SK-N-MC (cell line): ENCODE data around the gene CRKL.
"Not testable (repeated sequence)": the region's sequence is repeated elsewhere in the genome, so short reads cannot be mapped to it uniquely, and the experiment has no call there.

Experiments
- DNase-seq: peaks from one replicate; pipeline ENCODE4 v3.0.0-alpha.2; 2011; ENCODE audit warnings: low read depth, low spot score
- H3K27ac ChIP-seq: fragments of 200-600 bp; sonication (generic); 2 replicates; pipeline ENCODE4 v1.5.1; 2016; ENCODE audit warnings: mixed run types
- H3K36me3 ChIP-seq: fragments of 200-600 bp; sonication (generic); 2 replicates; pipeline ENCODE4 v1.6.1; 2017; ENCODE audit warnings: antibody characterized with exemption, low read length, mixed read lengths; ENCODE audit not compliant: insufficient read depth
- H3K4me3 ChIP-seq: fragments of 200-600 bp; sonication (generic); 2 replicates; pipeline ENCODE4 v1.5.1; 2016
- H3K9ac ChIP-seq: fragments of 200-600 bp; sonication (generic); 2 replicates; pipeline ENCODE4 v1.8.0; 2017; ENCODE audit warnings: mixed run types, mixed read lengths; ENCODE audit not compliant: insufficient read length
- H3K9me3 ChIP-seq: fragments of 200-600 bp; sonication (generic); 2 replicates; pipeline ENCODE4 v1.6.1; 2017; ENCODE audit warnings: low read depth, mild to moderate bottlenecking, antibody characterized with exemption, low read length, moderate library complexity, mixed read lengths
- EZH2 ChIP-seq: fragments of 200-600 bp; sonication (generic); IDR thresholded peaks from one replicate; pipeline ENCODE4 v1.6.1; 2017; ENCODE audit warnings: antibody characterized with exemption
- FOXP2 ChIP-seq: optimal IDR thresholded peaks from 2 replicates; pipeline ENCODE3; 2011; ENCODE audit warnings: mild to moderate bottlenecking, moderate library complexity; ENCODE audit not compliant: insufficient read depth; ENCODE audit errors: extremely low read length, control extremely low read depth
- POLR2AphosphoS5 ChIP-seq: IDR thresholded peaks from 2 replicates; pipeline ENCODE4 v1.6.1; 2012; ENCODE audit warnings: mild to moderate bottlenecking, low read depth, low read length, borderline replicate concordance

Gene CRKL

GRCh38 chr22:20882855-20883254 is 34.4 kb upstream of the CRKL start:
- H3K36me3 ChIP-seq, result peaks cover 8% of the 10 kb centered on the region; the same call in 1 of the 2 replicates
- H3K27ac ChIP-seq, result no peak overlapping the region
- no peaks in the 10 kb centered on the region for H3K9me3 ChIP-seq
- TF ChIP-seq EZH2 (no peak), POLR2AphosphoS5 (no peak), FOXP2 (no peak)
- no peak for DNase-seq
- no peak overlapping the region for H3K4me3 ChIP-seq
- H3K9ac ChIP-seq, result no peak overlapping the region

- H3K36me3 ChIP-seq, result peaks cover 8% of the 10 kb centered on the region; the same call in 1 of the 2 replicates
- TF ChIP-seq FOXP2, result no peak
- TF ChIP-seq EZH2, result no peak
- TF ChIP-seq POLR2AphosphoS5, result no peak
- H3K4me3 ChIP-seq, result no peak overlapping the region
- H3K9ac ChIP-seq, result no peak overlapping the region
- no peak for DNase-seq
- H3K9me3 ChIP-seq, result no peaks in the 10 kb centered on the region
- no peak overlapping the region for H3K27ac ChIP-seq
These were observed 32.8 kb upstream of the CRKL start for GRCh38 chr22:20884454-20884853.

GRCh38 chr22:20885017-20885556 is 32.1 kb upstream of the CRKL start:
- Histone ChIP-seq H3K9ac (no peak overlapping the region), H3K27ac (no peak overlapping the region), H3K4me3 (no peak overlapping the region), H3K36me3 (peaks cover 8% of the 10 kb centered on the region; the same call in 1 of the 2 replicates), H3K9me3 (no peaks in the 10 kb centered on the region)
- no peak for DNase-seq
- TF ChIP-seq FOXP2 (no peak), EZH2 (no peak)

- Histone ChIP-seq H3K36me3 (peaks cover 8% of the 10 kb centered on the region; the same call in 1 of the 2 replicates), H3K4me3 (no peak overlapping the region), H3K9me3 (no peaks in the 10 kb centered on the region), H3K9ac (no peak overlapping the region), H3K27ac (no peak overlapping the region)
- TF ChIP-seq EZH2, result no peak
- TF ChIP-seq POLR2AphosphoS5, result no peak
- no peak for TF ChIP-seq FOXP2
- DNase-seq, result no peak
These were observed 31.5 kb upstream of the CRKL start for GRCh38 chr22:20885557-20886323.

- Histone ChIP-seq H3K4me3 (no peak overlapping the region), H3K9me3 (no peaks in the 10 kb centered on the region), H3K9ac (no peak overlapping the region), H3K36me3 (peaks cover 8% of the 10 kb centered on the region; the same call in 1 of the 2 replicates), H3K27ac (no peak overlapping the region)
- DNase-seq, result no peak
- no peak for TF ChIP-seq EZH2
- TF ChIP-seq POLR2AphosphoS5, result no peak
- TF ChIP-seq FOXP2, result no peak
These were observed 29.8 kb upstream of the CRKL start for GRCh38 chr22:20887375-20887774.

- no peak overlapping the region for H3K9ac ChIP-seq
- no peak overlapping the region for H3K27ac ChIP-seq
- DNase-seq, result no peak
- no peak overlapping the region for H3K4me3 ChIP-seq
- peaks cover 4% of the 10 kb centered on the region; the same call in 1 of the 2 replicates for H3K36me3 ChIP-seq
- TF ChIP-seq FOXP2 (no peak), EZH2 (no peak), POLR2AphosphoS5 (no peak)
- H3K9me3 ChIP-seq, result no peaks in the 10 kb centered on the region
These were observed 28.0 kb upstream of the CRKL start for GRCh38 chr22:20889025-20889704.

GRCh38 chr22:20889904-20890540 is 27.2 kb upstream of the CRKL start:
- TF ChIP-seq POLR2AphosphoS5 (no peak), FOXP2 (no peak), EZH2 (no peak)

GRCh38 chr22:20890975-20891374 is 26.2 kb upstream of the CRKL start:
- TF ChIP-seq EZH2, result no peak
- no peak for TF ChIP-seq POLR2AphosphoS5
- no peak for TF ChIP-seq FOXP2
- no peak for DNase-seq
- Histone ChIP-seq H3K27ac (no peak overlapping the region), H3K4me3 (no peak overlapping the region), H3K36me3 (peaks cover 4% of the 10 kb centered on the region; the same call in 1 of the 2 replicates), H3K9ac (no peak overlapping the region), H3K9me3 (no peaks in the 10 kb centered on the region)

More at GRCh38 chr22:20889904-20890540, 27.2 kb upstream of the CRKL start:
- H3K4me3 ChIP-seq, result no peak overlapping the region
- H3K27ac ChIP-seq, result no peak overlapping the region
- H3K36me3 ChIP-seq, result peaks cover 4% of the 10 kb centered on the region; the same call in 1 of the 2 replicates
- H3K9me3 ChIP-seq, result no peaks in the 10 kb centered on the region
- no peak for DNase-seq
- no peak overlapping the region for H3K9ac ChIP-seq

- not testable (repeated sequence) for H3K36me3 ChIP-seq, H3K27ac ChIP-seq, H3K9me3 ChIP-seq, DNase-seq, H3K4me3 ChIP-seq, H3K9ac ChIP-seq
These were observed 19.5 kb upstream of the CRKL start for GRCh38 chr22:20897737-20898136.
